Skeletal muscle tissue (tissue), 4 donors: ENCODE results near the gene TNNC1. TPM values are rescaled to one million over a fixed set of nuclear protein-coding genes. Genes with fewer than 3 reads are reported as not detected.

Experiments used
- H3K27ac ChIP-seq: one replicate; pipeline ENCODE4 v1.7.0; 2013; ENCODE audit warnings: mild to moderate bottlenecking, low read depth, low read length, inconsistent platforms
- H3K27me3 ChIP-seq, 3 donors: one replicate each; pipeline ENCODE4 v1.7.0; 2013; ENCODE audit warnings: low read length in 3 of 3; ENCODE audit not compliant: control insufficient read depth in 3 of 3, insufficient read depth in 3 of 3
- H3K36me3 ChIP-seq, 3 donors: one replicate each; pipeline ENCODE4 v1.7.0; 2013; ENCODE audit warnings: low read length in 3 of 3; ENCODE audit not compliant: control insufficient read depth in 3 of 3, insufficient read depth in 3 of 3
- H3K4me1 ChIP-seq, 3 donors: one replicate each; pipeline ENCODE4 v1.7.0; 2013; ENCODE audit warnings: low read length in 3 of 3, mild to moderate bottlenecking in 3 of 3; ENCODE audit not compliant: control insufficient read depth in 3 of 3, insufficient read depth in 3 of 3
- H3K4me3 ChIP-seq, 3 donors: one replicate each; pipeline ENCODE4 v1.7.0; 2013; ENCODE audit warnings: low read length in 3 of 3
- H3K9ac ChIP-seq, 3 donors: one replicate each; pipeline ENCODE4 v1.7.0; 2013; ENCODE audit warnings: low read length in 3 of 3, mild to moderate bottlenecking in 3 of 3, moderate library complexity in 2 of 3, low read depth in 1 of 3
- H3K9me3 ChIP-seq, 3 donors: one replicate each; pipeline ENCODE4 v1.7.0; 2013; ENCODE audit warnings: low read length in 3 of 3; ENCODE audit not compliant: control insufficient read depth in 3 of 3
- total RNA-seq: library from RNA; depleted of rRNA; stranded (reverse); fragments of >200 nt; gene quantifications from one replicate; pipeline ENCODE4 v1.2.3, GENCODE V29; 2014
- donor health status: Osteomylitis.

TNNC1 gene
- total RNA-seq, 1 donor from 2014 or later, result 461 TPM

DNA sequence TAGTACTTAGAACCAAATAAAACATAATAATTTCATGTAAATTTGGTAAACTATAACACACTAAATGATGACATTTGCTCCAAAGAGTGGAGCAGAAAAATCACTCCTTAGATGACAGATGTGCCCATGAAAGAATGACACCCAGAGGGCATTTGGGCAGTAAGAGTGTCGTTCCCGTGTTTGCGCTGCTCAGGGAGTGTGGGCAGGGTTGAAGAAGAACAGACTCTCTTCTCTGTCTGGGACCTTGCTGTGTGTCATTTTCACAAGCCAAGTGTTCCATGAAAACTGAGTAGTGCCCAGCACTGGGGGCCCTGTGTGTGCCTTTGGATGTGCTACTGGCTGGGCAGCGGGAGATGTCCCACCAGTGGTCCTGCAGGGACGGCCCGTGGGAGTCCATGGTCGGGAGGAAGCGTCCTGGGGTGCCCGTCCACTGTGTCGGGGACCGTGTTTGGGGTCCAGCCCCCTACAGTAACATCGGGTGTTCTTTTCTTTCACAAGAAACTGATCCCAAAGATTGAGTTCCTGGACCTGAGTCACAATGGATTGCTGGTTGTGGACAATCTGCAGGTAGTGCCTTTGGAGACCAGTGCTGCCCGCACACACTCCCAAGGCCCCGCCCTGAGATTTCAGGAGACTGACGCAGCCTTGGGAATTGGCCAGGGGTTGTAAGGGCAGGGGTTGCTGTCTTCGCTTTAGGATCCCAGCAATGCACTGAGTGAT lies 23.4 kb upstream of the TNNC1 start:
- Histone ChIP-seq H3K36me3 (peaks cover 87 to 97% (median 94%) of the 10 kb centered on the region in 3 donors), H3K9ac (peak overlapping the region in 1 of 3 donors; percentile 3), H3K4me1 (peaks cover 1 to 6% (median 4%) of the 10 kb centered on the region in 3 donors), H3K9me3 (no peaks in the 10 kb centered on the region), H3K27me3 (no peaks in the 10 kb centered on the region), H3K4me3 (no peak overlapping the region), H3K27ac (no peak overlapping the region)

DNA sequence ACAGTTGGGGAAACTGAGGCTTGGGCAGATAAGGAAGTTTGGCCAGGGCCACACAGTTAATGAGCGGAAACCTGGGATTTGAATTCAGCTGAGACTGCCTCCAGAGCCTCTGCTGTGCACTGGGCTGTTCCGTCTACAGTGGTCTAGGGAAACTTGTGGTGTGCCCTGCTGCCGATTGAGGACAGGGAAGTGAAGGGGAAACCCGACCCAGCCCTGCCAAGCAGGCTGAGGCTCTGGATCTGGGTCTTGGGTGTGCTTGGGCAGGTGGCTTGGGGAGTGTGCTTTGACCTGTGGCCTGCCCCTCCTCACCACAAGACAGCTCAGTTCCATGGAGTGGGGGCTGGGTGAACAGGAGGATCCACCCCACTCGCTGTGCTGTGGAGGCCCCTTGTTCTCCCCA lies 19.2 kb upstream of the TNNC1 start:
- no peaks in the 10 kb centered on the region for H3K27me3 ChIP-seq
- H3K27ac ChIP-seq, result no peak overlapping the region
- H3K36me3 ChIP-seq, result peaks cover 60 to 66% (median 63%) of the 10 kb centered on the region in 3 donors
- no peaks in the 10 kb centered on the region for H3K9me3 ChIP-seq
- peaks cover 23 to 35% (median 34%) of the 10 kb centered on the region in 3 donors for H3K4me1 ChIP-seq
- peak overlapping the region in 2 of 3 donors; percentile 10 to 25 for H3K9ac ChIP-seq
- no peak overlapping the region for H3K4me3 ChIP-seq

DNA sequence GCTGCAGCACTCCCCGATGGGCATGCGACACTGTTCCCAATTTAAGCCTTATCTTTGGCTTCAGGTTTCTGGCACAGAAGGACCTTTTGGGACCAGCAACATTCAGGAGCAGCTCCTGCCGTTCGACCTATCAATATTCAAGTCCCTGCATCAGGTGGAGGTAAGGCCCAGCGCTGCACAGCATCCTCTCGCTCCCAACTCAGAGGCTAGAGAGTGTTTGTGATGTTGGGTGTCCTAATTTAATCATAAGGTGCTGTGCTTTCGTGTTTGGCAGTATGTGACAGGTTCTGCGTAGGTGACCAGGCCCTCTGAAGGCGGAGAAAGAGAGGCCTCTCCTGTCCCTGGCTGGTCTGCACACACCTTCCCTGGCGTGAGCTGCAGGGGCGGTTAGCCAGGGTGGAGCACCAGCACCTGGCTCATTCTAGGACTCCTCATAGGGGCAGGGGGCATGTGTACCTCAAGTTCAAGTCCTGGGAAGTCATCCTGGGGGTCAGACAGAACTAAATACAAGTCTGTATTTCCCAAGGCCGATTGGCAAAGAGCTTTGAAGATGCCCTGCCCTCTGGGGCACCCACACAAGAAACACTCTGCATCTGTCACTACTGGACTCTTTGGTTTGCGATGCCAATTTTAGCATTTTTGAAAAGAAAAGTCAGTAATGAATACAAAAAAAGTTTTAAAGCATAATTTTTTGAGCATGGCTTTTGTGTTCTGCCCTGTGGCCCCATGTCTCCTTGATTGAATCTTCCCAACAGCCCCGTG lies 18.6 kb upstream of the TNNC1 start:
- Histone ChIP-seq H3K9me3 (no peaks in the 10 kb centered on the region), H3K4me1 (peaks cover 24 to 36% (median 35%) of the 10 kb centered on the region in 3 donors), H3K9ac (peak overlapping the region in 1 of 3 donors; percentile 69), H3K4me3 (no peak overlapping the region), H3K27me3 (no peaks in the 10 kb centered on the region), H3K36me3 (peaks cover 54 to 60% (median 57%) of the 10 kb centered on the region in 3 donors), H3K27ac (peak overlapping the region; percentile 0)

DNA sequence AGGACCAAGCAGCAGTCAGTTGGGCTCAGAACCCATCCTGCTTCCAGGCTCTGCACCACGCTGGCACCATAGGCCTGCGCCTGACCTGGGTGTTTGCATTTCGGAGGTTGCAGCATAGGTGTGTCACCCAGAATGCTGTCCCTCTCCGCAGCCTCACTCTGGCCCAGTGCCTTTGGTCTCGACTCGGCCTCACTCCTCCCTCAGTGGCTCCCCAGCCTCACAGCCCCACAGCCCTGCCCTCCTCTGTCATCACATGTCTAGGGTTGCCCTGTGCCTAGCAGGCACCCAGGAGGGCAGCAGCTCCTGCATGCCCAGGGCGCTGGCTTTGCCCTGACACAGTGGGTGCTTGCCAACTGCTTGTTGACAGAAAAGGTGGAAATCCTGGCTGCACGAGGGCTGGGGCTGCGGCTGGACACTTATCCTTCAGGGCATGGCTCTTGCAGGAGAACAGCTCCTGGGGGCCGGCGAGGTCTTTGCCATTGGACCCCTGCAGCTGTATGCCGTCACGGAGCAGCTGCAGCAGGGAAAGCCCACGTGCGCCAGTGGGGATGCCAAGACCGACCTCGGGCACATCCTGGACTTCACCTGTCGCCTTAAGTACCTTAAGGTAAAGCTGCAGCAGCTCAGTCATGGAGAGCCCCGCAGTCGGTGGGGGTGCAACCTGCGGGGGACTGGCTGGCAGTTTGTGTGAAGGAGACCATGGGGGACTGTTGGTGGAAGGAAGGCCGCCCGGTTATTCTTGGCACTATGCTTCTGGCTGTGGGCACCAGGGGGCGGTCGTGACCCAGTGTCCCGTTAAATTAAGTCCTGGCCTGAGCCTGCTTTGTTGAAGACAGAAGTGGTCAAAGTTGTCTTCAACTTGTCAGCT lies 17.8 kb upstream of the TNNC1 start:
- H3K27ac ChIP-seq, result peak overlapping the region; percentile 0
- no peaks in the 10 kb centered on the region for H3K27me3 ChIP-seq
- H3K4me3 ChIP-seq, result peak overlapping the region in 2 of 3 donors; percentile 13 to 25
- peaks cover 24 to 36% (median 36%) of the 10 kb centered on the region in 3 donors for H3K4me1 ChIP-seq
- H3K36me3 ChIP-seq, result peaks cover 49 to 54% (median 52%) of the 10 kb centered on the region in 3 donors
- H3K9ac ChIP-seq, result peak overlapping the region in 2 of 3 donors; percentile 43 to 69
- no peaks in the 10 kb centered on the region for H3K9me3 ChIP-seq

DNA sequence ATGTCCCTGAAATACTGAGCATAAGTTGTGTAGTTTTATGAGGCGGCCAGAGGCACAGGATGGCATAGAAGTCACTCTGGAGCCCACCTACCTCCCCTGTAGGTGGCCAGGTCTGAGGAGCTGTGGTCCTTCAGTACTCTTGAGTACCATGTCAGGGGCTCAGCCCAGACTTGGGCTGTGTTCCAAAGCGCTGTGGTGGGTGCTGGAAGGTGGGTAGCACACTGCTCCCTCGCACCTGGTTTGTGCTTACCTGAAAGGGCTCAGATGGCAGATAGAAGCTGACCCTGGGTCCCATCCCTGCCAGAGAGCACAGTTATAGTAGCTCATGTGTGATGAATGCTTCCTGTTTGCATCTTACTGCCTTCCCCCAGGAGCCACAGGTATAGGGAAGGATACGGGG lies 17.1 kb upstream of the TNNC1 start:
- Histone ChIP-seq H3K27ac (peak overlapping the region; percentile 0), H3K4me1 (peaks cover 24 to 38% (median 36%) of the 10 kb centered on the region in 3 donors), H3K9me3 (no peaks in the 10 kb centered on the region), H3K27me3 (no peaks in the 10 kb centered on the region), H3K36me3 (peaks cover 42 to 50% (median 48%) of the 10 kb centered on the region in 3 donors), H3K9ac (peak overlapping the region in 1 of 3 donors; percentile 69), H3K4me3 (peak overlapping the region in 2 of 3 donors; percentile 6 to 25)

DNA sequence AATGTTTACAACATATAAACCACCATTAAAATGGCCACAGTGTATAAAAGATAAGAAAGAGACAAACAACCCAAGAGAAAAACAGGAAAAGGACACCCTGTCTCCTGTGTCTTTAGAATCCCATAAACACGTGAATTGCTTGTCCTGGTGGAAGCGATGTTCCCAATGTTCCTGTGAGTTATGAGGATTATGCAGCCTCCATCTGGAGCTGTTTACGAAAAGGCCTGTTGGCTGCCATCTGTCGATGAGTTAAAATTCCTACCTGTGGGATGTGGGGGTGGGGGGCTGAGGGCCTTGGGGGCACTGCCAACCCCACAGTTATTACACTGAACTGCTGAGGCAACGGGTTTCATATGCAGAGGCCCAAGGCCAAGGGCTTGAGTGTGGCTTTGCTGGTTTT lies 15.2 kb upstream of the TNNC1 start:
- peaks cover 24 to 38% (median 36%) of the 10 kb centered on the region in 3 donors for H3K4me1 ChIP-seq
- H3K36me3 ChIP-seq, result peaks cover 31 to 40% (median 39%) of the 10 kb centered on the region in 3 donors
- no peak overlapping the region for H3K27ac ChIP-seq
- no peaks in the 10 kb centered on the region for H3K9me3 ChIP-seq
- peak overlapping the region in 1 of 3 donors; percentile 72 for H3K9ac ChIP-seq
- no peaks in the 10 kb centered on the region for H3K27me3 ChIP-seq
- H3K4me3 ChIP-seq, result no peak overlapping the region

DNA sequence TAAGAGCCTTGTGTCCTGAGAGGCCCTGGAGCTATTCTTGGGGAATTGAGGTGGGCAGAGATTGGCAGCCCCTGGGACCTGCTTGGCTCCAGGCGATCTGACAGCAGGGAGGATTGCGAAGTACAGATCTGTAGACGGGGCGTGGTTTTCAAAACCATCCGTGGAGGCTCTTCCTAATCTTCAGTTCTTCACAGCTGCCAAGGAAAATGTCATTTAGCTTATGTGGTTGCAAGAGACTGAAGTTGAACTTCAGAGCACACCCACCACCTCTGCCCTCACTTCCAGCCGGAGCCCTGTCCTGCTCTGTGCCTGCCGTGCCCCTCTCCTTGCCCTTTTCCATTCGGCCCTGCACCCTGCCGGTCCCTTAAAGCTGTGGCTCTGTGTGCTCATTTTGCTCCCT lies 14.5 kb upstream of the TNNC1 start:
- Histone ChIP-seq H3K4me1 (peaks cover 24 to 38% (median 36%) of the 10 kb centered on the region in 3 donors), H3K27me3 (no peaks in the 10 kb centered on the region), H3K36me3 (peaks cover 25 to 34% (median 32%) of the 10 kb centered on the region in 3 donors), H3K9me3 (no peaks in the 10 kb centered on the region), H3K27ac (no peak overlapping the region), H3K9ac (peak overlapping the region in 2 of 3 donors; percentile 33 to 72), H3K4me3 (peak overlapping the region in 2 of 3 donors; percentile 9 to 29)

DNA sequence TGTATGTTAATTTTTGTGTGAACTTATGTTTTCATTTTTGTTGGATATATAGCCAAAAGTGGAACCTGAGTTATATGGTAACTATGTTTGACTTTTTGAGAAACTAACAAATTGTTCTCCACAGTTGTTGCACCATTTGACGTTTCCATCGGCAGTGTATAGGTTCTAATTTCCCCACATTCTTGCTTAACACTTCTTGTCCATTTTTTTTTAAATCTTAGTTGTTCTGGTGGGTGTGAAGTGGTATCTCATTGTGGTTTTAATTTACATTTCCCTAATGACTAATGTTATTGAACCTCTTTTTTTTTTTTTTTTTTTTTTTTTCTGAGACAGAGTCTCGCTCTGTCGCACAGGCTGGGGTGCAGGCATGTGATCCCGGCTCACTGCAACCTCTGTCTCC lies 9.6 kb upstream of the TNNC1 start:
- no peak overlapping the region for H3K4me3 ChIP-seq
- peaks cover 27 to 36% (median 31%) of the 10 kb centered on the region in 3 donors for H3K36me3 ChIP-seq

DNA sequence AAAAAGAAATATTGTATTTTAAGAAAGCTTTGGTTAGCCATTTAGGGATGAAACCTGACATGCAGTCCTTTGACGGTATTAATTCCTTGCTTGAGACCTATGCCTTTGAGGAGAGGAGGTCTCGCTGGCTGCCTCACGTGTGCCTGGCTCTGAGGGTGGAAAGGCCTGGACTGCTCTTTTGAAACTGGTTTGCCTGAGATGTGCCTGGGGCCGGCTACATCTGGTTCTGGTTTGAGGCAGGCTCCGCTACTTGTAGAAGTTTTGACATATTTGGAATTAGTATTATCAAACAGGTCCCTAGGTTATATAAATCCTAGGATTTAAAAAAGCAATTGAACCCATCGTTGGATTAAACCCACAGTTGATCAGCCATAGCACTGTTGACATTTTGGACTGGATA lies 8.0 kb upstream of the TNNC1 start:
- Histone ChIP-seq H3K4me1 (peaks cover 3 to 10% (median 7%) of the 10 kb centered on the region in 3 donors), H3K9me3 (no peaks in the 10 kb centered on the region), H3K27me3 (no peaks in the 10 kb centered on the region), H3K27ac (no peak overlapping the region), H3K9ac (no peak overlapping the region), H3K36me3 (peaks cover 32 to 44% (median 33%) of the 10 kb centered on the region in 3 donors), H3K4me3 (no peak overlapping the region)

More for the DNA sequence above, 9.6 kb upstream of the TNNC1 start:
- Histone ChIP-seq H3K9me3 (no peaks in the 10 kb centered on the region), H3K9ac (no peak overlapping the region), H3K27ac (no peak overlapping the region), H3K4me1 (peaks cover 5 to 9% (median 7%) of the 10 kb centered on the region in 3 donors), H3K27me3 (no peaks in the 10 kb centered on the region)
